Colon (tissue), 2 donors: Measurements from ENCODE around the gene MYO19.
"Not testable (repeated sequence)": the region's sequence is repeated elsewhere in the genome, so short reads cannot be mapped to it uniquely, and the experiment has no call there.

Source experiments
- FAIRE-seq: peaks from 2 replicates; lab custom pipeline; 2012; peaks lifted over from hg19 to GRCh38; lab: Jason Lieb, UNC
- donor health status: control.
- donor health status: control.

The MYO19 gene

DNA sequence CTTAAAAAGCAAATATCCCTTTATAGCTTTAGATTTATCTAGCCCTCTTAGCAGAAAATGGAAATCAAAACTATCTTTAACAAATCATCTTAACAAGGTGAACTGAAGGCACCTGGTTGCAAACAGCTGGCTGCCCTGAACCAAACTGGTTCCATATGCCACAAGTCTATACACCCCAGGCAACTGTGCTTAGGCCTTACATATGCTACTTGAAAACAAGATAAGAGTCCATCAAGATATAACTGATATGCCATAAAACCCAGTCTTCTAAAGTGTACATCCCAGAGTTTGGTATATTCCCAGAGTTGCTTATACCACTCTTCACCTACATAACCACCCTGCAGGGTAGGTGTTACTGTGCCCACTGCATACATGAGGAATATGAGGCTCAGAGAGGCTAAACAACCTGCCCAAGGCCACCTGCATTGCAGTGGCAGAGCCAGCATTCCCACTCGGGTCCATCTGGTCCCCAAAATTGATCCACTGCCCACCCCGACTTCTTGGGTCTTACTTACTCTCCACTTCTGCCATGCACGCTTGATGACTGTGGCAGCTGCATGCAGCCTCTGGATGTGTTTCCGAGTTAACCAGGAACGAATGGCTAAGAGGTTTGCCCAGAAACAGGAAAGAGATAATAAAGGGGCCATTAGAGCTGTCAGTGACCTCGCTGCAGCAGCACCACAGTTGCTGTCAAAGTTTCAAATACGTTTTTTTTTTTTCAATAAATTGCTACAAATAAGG is 35.9 kb downstream of the MYO19 start:
- FAIRE-seq, result no peak

DNA sequence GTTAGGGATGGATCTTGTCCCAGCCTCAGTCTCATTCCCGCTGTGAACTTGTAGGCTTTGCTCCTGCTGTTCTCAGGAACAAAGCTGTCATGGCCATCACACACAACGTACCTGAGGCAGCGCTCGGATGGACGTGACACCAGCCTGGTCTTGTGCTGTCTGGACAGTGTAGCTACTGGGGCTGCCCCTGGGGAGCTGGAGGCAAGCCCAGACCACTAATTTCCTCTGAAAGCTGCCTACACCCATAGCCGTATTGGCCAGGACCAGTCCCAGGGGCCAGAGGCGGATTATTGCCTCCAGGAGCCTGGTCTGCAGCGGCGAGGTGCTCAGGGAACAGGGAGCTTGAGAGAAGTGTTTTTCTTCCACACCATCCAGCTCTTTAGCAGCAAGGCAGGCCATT is 36.5 kb downstream of the MYO19 start:
- FAIRE-seq, result no peak

DNA sequence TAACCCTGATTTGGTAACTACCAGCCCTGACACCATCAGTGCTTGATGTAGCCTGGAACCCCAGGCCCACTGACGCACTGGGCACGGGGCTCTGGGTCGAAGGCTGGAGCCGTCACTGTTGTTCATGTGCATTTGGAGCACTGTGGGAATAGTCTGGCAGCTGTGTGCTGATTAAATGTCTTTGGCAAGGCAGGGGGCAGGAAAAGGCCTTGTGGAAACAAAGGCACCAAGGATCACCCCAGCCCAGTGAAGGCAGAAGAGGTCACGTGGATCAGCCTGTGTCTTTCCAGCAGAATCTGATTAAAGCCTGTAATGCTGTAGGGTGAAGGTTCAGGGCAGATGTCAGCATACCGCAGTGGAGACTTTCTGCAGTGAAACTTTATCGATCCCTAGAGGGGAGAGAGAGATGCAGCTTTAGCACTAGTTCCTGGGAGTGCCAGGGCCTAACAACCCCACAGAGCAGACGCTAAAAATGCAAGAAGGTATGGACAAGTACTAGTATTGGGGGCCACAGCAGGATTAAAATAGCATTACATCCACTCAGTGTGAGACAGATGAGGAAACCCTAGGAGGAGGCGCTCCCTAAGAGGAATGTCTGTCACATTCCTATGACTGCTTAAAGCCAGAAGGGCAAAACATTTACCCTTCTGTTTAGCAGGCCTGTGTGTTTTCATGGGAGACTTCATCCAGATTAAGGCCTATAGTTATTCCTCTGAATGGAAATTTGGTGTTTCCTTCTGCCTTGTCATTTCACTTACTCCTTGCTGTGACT is 38.5 kb downstream of the MYO19 start:
- FAIRE-seq, result no peak

DNA sequence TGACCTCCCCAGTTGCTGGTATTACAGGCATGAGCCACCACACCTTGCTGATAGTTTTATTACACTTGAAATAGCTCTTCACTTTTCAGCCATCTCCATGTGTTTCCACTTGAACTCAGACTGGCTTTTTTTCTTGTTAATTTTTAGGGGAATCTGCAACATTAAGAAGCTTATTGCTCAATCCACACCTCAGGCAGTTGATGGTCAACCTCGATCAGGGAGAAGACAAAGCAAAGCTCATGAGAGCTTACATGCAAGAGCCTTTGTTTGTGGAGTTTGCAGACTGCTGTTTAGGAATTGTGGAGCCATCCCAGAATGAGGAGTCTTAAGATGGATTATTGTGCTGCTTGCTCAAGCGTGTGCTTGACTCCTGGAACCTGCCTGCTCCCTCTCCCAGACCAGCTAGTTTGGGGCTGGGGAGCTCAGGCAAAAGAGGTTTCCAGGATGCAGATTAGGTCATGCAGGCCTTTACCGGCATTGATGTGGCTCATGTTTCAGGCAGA is 39.5 kb downstream of the MYO19 start:
- FAIRE-seq, result no peak

DNA sequence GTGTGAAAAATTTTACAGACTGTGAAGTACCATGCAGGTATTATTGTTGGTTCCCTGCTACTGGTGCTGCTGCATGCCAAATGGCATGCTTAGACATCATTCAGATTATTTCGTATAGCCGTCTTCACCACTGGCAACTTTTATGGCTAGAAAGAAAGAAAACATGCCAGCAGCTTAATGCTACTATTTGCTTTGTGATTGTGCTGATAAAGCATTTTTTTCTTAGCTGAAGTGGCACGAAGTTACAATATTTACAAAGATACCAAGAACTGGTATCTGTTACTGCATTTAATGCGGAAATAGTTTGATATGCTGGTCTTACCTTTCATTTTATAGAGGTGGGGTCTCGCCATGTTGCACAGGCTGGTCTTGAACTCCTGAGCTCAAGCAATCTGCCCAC is 40.0 kb downstream of the MYO19 start:
- no peak for FAIRE-seq

DNA sequence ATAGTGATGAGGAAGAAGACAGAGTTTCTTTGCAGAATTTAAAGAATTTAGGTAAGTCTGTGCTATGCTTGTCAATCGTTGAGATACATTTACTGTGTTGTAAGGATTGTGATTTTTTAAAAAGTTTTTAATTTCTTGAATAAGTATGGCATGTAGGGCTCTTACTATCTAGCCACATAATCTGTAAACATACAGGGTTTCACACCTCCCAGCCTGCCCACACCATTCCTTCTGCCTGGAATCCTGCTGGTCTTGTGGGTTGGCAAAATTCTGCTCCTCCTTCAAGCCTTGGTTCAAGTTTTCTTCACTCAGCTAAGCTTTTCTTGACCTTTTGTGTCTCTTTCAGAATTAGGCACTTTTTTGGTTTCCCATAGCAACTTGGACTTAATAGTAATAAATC is 40.7 kb downstream of the MYO19 start:
- FAIRE-seq, result no peak

DNA sequence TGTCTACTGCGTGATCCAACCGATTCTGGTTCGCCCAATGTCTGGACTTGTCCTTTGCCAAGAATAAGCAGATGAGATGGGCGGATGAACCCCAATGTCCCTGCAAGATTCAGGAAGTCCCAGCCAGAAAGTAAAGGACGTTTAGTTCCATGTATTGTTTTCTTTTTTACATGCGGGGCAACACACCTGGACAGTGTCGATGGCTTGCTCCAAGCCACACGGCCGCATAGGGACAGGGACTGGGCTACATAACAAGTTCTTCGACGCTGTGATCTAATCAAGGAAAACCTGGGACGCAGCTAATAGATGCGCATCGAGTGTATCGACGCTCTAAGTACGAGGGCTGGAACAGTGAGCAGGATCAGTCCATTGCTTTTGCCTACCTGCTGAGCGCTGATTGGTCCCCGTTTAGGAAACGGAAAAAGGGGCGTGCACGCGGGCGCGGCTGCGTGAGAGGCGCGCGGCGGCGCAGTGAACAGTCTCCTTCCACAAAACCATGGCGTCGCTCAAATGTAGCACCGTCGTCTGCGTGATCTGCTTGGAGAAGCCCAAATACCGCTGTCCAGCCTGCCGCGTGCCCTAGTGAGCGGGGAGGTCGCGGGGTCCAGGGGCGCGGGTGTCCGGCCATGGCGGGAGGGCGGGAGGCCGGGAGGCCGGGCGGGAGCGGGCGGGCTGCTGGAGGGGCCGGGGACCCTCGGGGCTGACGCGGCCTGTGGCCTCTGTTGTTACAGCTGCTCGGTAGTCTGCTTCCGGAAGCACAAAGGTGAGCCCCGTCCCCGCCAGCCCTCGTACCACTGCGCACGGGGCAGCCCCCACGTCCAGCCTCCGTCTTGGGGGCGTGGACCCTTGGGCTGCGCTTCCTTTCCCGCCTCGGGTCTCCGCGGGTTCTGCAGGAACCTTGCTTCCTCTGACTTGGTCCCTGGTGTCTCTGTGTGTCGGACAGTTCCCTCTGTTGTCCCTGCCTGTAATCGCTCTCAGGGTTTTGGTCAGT is 48.2 kb downstream of the MYO19 start, which contains the start of gene ZNHIT3:
TSS of gene ZNHIT3 (plus strand) at position 478 of the 991 bp plus-strand sequence. CDS start at position 497, 19 bp downstream.
- FAIRE-seq, result no peak

DNA sequence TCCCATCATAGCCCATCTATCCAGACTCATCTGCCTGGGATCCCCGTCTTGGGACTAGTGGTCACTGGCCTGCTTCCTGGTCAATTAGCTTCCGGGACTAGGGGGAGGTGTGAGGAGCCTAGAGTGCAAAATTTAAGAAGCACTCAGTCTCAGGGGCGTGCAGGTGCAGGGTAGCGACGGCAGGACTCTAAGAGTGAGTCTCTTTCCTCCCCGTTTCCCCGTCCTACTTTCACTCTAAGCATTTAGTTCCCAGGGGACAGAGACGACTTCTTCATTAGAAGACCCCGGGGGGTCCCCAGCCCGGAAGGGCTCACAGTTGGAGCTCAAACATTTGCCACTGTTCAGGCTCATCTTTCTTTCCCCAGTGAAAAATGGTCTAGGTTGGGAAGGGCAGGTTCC is 48.9 kb downstream of the MYO19 start:
- FAIRE-seq, result no peak

DNA sequence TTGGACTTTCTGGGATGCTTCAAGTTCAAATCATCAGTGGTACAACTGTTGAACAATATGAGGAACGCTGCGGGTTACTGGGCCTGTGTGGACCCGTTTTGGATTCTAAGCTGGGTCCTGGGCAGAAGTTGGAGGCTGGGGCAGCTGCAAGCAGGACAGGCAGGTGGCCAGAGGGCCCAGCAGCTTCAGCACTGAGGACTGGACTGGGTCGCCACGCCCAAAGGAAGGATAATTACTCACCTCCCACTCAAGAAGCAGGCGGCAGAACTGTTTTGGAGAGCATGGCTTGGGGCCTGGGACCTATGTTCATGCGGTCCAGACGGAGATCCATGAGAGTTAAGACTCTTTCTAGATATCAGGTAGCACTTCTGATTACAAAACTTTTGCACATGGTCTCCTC is 49.6 kb downstream of the MYO19 start:
- FAIRE-seq, result no peak

DNA sequence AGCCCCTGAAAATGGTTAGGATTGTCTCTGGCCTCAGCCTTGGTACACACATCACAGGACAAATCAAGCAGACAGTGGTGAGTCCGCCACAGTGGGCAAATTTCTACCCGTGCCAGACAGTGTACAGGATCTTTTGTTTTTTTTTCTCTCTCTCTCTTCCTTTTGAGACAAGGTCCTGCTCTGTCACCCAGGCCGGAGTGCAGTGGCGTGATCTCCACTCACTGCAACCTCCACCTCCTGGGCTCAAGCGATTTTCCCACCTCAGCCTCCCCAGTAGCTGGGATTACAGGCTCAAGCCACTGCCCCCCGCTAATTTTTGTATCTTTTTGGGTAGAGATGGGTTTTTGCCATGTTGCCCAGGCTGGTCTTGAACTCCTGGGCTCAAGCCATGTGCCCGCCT is 50.6 kb downstream of the MYO19 start:
- FAIRE-seq, result not testable (repeated sequence)

DNA sequence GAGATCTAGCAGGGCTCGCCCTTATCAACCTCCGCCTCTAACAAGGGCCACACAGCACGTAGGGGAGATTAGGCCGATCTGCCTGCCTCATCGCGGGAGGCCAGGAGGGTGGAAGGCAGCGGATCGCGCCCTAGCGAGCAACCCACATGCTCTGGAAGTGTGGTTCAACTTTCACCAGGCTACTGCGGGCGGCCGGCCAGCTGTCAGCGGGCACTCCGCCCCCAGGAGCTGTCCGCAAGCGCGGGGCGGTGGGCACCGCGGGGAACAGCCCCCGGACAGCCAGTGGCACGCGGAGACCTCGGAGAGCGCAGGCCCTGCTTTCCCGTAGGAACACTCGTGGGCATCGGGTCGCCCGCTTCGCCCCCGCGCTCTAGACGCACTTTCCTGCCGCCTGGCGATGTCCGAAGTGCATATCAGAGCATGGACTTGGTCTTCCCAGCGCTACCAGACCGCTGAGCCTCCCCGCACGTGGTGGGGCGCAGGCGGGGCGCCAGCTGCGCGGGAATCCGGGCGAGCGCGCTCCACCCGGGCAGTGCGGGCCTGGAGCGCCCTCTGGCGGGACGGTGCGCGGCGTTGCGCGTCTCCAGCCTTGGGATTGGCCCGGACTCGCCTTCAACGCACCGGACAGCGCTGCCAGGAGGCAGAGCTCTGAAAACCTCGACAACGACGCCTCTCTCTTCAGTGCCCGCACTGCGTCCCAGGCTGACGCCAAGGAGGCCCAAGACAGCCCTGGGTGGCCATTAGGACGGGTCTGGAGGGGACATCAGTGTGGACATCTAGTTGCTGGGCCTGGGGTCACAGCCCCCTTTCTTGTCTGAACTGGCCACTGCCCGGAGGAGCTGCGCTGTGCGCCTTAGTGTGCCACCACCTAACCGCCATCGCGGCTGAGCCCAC is 51.8 kb downstream of the MYO19 start:
- no peak for FAIRE-seq

DNA sequence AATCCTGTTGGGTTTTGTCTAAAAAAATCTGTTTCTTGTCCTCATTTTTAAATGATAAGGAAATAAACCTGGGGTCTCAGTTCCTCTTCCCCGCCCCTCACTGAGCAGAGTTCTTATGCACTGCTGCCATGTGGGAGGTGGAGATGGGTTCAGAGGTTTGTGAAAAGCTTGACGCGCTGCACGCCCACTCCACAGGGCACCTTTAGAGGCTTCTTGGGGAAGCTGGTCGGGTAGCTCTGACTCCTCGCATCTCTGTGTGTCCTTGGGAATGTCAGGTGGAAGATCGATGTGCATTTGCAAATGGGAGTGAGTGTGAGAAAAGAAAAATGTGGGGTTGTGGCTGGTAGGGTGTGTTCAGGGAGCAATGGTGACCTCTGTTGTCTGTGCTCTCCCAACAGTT is 52.8 kb downstream of the MYO19 start:
- no peak for FAIRE-seq

DNA sequence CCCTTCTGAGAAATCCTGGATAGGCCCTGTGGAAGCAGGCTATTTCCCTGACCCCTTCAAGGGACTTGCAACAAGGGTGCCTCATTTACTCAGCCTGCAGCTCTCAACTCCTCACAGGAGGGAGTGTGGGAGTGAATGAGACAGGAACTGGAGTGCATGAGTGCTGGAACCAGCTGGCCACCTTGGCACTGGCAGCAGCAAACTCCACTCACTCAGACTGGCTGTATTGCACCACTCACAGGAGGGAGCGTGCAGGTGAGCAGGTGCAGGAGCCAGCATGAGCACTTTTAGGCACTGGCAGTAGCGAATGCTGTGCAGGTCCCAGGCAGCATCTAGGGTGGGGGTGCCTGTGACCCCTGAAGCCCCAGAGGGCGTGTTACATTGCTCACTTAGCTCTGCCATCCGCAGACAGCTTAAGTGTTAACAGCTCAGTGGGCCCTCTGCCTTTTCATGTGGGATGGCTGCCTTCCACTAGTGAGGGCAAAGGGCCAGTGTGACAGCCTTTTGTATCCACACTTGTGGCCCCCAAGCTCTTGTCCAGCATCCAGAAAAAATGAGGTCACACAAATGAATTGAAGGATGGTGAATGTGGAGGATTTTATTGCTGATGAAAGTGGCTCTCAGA is 59.2 kb downstream of the MYO19 start:
- FAIRE-seq, result no peak

DNA sequence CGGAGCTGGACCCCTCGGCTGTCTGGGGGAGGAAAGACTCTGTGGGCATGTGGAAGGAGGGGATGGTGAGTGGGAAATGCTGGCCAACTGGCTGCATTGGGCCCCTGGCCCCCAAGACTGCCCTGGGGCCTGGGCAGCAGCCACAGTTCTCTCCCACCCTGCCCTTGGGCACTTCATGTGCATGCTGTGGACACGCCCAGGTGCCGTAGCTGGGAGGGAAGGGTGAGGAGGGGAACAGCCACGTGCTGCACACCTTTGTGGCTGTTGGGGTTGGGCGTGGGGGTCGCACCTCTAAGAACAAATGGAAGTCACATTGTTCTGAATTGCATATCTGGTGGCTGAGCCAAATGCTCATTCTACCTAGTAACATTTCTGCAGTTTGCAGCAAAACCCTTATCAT is 60.1 kb downstream of the MYO19 start:
- FAIRE-seq, result no peak

DNA sequence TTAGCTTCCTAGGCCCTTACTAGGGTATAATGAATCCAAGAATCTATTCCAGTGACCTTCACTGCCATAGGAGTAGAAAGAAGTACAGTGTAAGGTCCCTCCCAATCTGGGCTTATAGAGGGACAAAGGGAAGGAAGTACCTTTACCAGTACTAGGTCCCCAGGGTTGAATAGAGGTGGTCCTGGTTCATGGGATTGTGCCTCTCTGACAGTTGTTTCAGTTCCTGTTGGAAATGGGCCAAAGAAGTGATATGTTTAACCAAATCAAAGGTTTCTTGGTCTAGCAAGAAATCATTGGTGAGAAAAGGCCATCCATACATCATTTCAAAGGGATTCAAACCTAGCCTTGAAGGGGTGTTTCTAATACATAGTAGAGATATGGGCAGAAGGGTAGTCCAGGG is 64.2 kb downstream of the MYO19 start:
- no peak for FAIRE-seq

DNA sequence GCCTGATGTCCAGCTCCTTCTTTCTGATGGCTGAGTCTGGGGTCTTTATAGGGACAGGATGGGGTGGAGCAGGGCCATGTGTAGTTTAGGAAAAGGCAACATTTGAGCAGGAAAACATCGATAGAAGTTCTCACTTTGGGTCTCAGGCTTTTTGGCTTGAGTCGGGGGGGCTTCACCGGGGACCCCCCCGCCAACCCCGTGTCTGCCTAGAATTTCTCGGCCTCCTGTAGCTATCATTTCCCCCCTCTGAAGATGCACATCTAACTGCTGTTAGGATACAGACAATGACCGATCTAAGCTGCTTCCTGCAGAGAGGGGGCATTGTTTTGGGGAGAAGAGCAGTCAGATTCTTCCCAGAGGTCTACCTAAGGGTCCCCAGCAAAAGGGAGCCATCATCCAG is 64.9 kb downstream of the MYO19 start:
- no peak for FAIRE-seq

DNA sequence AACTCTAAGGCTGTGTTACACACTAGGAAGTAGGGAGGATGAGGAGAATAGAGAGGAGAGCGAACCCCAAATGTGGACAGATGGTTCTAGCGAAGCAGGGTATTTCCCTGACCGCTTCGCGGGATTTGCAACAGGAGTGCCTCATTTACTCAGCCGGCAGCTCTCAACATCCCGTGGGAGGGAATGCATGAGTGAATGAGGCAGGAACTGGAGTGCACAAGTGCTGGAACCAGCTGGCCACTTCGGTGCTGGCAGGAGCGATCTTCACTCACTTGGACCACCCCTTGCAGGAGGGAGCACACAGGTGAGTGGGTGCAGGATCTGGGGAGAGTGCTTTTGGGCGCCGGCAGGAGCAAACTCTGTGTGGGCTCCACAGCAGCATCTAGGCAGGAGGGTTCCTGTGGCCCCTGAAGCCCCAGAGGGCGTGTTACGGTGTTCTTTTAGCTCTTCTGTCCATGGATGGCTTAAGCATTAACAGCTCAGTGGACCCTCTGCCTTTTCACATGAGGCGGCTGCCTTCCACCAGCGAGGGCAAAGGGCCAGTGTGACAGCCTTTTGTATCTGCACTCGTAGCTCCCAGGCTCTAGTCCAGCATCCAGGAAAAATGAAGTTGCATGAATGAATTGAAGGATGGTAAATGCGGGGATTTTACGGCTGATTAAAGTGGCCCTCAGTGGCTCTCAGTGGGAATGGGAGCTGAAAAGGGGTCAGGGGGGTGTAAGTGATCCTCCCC is 65.6 kb downstream of the MYO19 start:
- FAIRE-seq, result no peak

DNA sequence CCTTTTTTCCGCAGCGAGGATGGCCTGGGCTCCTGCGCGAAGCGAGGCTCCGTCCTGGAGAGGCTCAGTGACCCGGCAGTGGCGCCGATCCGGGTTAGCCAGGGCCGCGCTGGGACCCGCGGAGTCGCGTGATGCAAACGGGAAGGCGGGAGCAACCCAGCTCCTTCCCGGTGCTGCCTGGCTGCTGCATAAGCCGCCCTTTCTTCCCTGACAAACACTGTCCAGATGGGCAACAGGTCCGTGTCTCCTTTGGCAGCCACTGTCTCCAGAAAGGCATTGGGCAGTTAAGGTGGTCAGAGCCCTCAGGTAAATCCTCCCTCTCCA is 69.9 kb downstream of the MYO19 start:
- no peak for FAIRE-seq

DNA sequence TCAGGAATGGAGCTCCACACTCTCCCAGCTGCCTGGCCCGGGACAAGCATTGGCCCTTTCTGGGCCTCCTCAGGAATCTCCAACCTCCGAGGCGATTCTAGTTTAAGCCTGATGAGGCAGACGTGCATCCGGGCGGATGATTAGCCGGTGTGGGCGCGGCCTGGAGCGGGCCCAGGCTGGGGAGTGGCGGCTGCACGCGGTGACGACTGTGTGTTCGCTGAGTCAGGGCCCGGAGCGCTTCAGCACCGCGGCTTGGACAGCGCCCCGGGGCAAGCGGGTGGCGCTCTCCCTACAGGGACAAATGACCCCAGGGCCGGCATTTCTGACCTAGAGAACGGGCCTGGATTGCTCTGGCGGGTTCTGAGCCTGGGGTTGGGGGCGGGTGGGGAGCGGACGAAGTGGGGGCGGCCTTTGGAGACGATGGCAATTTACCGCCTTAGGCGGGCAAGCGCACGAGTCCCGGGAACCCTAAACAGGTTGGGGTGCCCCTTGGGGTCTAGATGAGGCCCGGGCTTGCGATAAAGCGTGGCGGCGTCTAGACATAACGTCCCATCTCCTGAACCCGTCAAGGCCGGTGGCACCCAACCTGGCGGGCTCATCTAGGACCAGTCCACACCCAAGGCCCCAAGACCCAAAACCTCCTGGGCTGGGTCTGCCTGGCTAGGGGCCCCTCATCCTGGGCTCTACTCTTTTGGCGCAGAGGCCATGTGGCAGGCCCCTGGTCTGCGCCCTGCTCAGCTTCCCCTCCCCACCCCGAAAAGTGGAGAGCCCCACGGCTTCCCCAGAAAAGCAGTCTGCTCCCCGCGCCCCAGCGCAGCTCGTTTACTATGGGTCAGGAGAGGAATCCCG is 70.5 kb downstream of the MYO19 start:
- no peak for FAIRE-seq
